CD4-positive, alpha-beta T cell treated with Interleukin-12 subunit alpha and Interleukin-12 subunit beta, for 1 hour (primary cell): ENCODE results near the gene S100A8.

Experiments
- DNase-seq: peaks from one replicate; pipeline ENCODE4 v3.0.0-alpha.2; 2020

The S100A8 gene

DNA sequence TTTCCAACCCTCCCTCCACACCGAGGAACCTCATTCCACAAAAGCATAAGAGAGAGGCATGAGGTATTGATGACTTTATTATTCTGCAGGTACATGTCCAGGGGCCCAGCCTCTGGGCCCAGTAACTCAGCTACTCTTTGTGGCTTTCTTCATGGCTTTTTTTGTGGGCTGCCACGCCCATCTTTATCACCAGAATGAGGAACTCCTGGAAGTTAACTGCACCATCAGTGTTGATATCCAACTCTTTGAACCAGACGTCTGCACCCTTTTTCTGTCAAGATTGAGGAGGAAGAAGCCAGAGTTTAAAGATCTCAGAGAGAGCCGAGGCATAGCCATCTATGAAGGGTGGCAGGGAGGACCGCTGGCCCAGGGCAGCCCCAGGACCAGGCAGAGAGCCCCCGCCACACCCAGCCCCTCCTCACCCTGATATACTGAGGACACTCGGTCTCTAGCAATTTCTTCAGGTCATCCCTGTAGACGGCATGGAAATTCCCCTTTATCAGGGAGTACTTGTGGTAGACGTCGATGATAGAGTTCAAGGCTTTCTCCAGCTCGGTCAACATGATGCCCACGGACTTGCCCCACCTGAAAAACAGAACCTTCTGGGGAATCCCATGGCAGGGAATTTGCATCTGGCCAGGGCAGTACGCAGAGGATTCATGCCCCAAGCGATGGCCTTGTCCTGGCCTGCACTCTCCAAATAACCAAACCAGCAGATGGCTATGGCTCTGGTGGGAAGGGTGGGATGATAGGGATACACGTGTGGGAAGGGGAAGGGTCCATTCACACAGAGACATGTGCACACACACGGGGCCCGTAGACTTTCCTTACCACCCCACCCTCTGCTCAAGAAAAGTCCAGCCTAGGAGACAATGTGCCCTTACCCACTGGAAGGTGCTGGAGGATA is 647 bp downstream of the S100A8 start:
- DNase-seq = no peak

DNA sequence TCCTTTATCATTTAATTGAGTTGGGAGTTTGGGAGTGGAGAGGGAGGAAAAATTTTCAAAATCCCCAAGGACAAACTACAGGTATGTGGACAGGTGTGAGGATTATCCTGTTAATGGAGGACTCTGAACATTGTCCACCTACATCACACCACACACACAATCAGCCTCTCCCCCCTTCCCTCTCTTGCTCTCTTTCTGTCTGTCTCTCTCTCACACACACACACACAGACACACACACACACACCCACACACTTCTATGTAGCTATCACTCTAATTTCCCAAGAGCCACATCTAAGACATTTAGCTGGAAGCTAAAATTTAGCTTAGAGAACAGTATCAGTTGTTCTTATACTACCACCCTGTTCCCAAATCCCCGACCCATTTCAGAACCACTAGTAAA is 1.5 kb downstream of the S100A8 start:
- DNase-seq = no peak

GRCh38 chr1:153387785-153388184 is 3.1 kb downstream of the S100A8 start:
- DNase-seq = no peak

DNA sequence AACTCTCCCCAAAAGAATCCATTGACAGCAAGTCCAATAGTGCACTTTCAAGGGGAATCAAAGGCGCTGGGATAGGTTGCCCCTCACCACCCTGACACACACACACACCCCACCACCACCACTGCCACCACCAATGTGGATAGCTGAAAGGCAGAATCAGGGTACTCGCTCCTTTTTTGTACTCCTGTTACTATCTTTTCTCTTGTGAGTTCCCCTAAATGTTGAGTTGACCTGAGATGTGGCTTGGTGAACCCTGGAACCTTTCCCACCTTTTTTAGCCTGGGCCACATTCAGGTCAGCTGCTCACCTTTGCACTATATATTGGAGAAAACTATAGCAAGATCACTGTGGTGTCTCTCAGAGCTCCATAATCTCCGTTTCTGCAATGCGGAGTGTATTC is 3.9 kb downstream of the S100A8 start:
- no peak for DNase-seq

- DNase-seq = no peak
These were observed 4.4 kb downstream of the S100A8 start for GRCh38 chr1:153386500-153386901.

- DNase-seq = no peak
These were observed 5.8 kb downstream of the S100A8 start for GRCh38 chr1:153384958-153385580.

DNA sequence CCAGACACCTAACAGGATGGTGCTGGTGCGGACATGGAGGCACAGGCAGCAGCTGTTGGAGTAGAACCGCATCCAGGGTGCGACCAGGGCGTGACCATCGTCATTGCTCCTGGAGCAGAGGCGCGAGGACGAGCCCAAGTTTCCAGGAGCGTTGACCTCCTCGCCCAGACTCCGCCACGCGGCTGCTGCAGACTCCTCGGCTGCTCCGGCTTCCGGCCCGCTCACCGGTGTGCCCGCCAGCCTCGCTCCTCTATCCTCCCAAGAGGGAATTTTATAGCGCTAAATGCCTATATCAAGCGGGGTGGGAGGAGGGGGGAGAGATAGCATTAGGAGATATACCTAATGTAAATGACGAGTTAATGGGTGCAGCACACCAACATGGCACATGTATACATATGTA is 10.2 kb downstream of the S100A8 start:
- no peak for DNase-seq

GRCh38 chr1:153379591-153379990 is 11.3 kb downstream of the S100A8 start:
- DNase-seq = no peak

- no peak for DNase-seq
These were observed 15.4 kb downstream of the S100A8 start, which contains the start of gene S100A12 for GRCh38 chr1:153375511-153375910. Gene S100A12, minus strand, starts transcription at chr1:153375621. Its CDS starts 1,029 bp downstream, at chr1:153374592.

- DNase-seq = no peak
These were observed 16.8 kb downstream of the S100A8 start for GRCh38 chr1:153374071-153374470.

DNA sequence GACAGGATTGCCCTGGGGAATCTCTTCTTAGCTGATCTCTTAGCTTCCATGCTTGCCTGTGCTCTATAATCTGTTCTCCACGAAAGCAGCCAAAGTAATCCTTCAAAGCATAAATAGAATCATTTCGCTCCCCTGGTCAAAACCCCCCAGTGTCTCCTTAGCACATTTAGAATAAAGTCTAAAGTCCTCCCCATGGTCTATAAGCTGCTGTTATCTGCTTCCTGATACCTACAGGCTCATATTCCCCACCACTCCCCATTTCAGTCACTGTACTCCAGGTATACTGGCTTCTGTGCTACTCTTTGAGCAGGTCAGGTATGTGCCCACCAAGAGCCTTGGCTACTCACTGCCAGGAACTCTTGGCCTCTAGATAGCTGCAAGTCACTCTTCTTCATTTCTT is 18.3 kb downstream of the S100A8 start:
- DNase-seq = no peak

- DNase-seq = no peak
These were observed 19.6 kb downstream of the S100A8 start for GRCh38 chr1:153371231-153371630.

DNA sequence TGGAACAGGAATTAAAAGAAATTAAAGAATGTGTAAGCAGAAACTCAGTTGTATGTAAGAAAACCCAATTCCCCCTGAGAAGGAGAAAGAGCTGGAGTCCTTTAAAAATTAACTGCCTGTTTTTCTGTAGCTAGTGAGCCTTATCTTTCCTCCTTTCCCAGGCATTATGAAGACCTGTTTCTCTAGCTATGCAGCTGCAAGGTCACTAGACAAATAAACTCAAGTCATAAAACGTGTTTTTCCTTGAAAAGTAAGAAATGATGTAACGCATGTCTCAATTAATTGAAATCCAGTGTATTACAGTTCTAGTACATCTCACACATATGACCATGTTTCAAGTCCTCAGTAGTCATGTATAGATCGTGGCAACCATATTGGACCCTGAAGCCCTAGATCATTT is 20.7 kb downstream of the S100A8 start:
- DNase-seq = no peak

- no peak for DNase-seq
These were observed 22.4 kb downstream of the S100A8 start for GRCh38 chr1:153368495-153368894.

GRCh38 chr1:153367090-153367489 is 23.8 kb downstream of the S100A8 start:
- no peak for DNase-seq

DNA sequence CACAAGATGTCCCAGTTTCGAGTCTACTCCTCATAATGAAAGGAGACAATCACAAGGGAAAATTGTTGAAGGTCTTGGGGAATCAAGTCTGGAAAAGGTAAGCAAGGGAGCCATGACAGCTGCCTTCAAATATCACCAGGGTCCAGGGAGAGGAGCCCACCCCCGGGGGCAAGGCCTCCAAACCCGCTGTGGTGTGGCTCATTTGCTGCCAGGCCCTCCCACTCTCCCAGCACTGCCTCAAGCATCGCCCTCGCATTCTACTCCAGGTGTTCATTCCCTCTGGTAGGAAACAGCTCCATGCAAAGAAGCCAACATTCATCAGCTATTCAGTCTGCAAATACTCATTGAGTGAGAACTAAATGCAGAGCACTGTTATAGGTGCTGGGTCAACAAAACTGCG is 24.6 kb downstream of the S100A8 start:
- DNase-seq = no peak

DNA sequence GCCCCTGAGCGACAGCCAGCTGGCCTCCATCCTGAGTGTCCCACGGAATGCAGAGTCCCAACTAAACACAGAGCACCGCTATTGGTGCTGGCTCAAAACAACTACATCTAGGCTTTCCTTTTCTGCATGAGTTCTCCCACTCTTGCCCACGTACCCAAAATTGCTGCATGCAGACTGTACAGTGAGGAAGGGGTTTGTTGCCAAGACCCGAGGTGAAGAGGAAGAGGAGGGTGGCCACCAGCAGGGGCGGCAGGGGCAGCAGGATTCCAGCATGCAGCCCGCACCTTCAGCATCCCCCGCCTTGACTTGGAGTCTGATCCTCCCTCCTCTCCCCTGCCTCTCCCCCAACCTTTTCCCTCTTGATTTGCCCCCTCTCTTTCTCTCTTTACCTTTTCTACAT is 25.2 kb downstream of the S100A8 start:
- no peak for DNase-seq

GRCh38 chr1:153364766-153365666 is 25.9 kb downstream of the S100A8 start:
- no peak for DNase-seq

- no peak for DNase-seq
These were observed 26.7 kb downstream of the S100A8 start for GRCh38 chr1:153364156-153364555.

GRCh38 chr1:153363641-153364040 is 27.2 kb downstream of the S100A8 start:
- DNase-seq = no peak

- DNase-seq = no peak
These were observed 28.6 kb downstream of the S100A8 start for GRCh38 chr1:153362187-153362775.

DNA sequence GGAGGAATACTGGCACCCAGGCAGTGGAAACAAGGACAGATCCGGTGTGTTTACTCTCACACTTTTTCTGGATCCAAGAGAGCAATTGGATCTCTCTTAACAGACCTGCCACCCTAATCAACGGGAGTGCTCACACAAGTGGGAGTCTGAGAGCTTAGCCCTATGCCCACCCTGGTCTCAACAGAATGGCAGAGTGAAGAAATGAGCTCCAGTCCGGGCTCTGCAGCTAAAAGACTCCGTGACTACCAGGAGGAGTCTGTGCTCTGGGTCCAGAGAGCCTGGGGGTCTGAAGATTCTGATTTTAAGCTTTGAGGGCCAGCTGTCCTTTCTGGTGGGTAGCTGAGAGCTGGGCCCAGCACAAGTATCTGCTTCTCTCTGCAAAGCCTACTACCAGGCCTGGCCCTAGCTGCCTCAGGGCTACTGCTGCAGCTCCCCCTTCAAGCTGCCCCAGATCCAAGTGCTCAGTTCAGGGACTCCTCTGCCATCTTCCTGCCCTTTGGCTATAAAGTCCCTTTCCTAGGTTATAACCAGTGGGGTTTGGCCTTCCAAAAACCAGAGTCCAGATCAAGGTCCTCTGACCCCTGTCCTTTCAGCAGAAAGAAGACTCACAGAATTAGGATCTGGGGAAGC is 29.3 kb downstream of the S100A8 start:
- no peak for DNase-seq
